ENCODE measurements around the gene APOBEC3G. TPM values are rescaled to one million over a fixed set of nuclear protein-coding genes. Genes with fewer than 3 reads are reported as not detected.
"Not testable (repeated sequence)": the region's sequence is repeated elsewhere in the genome, so short reads cannot be mapped to it uniquely, and the experiment has no call there.

APOBEC3G gene
- total and polyA plus RNA-seq, 2 of the 13 experiments (the other 11 are each of a cell fraction or from before 2014, with no cell fraction given): 3.2 to 4.1 TPM

DNA sequence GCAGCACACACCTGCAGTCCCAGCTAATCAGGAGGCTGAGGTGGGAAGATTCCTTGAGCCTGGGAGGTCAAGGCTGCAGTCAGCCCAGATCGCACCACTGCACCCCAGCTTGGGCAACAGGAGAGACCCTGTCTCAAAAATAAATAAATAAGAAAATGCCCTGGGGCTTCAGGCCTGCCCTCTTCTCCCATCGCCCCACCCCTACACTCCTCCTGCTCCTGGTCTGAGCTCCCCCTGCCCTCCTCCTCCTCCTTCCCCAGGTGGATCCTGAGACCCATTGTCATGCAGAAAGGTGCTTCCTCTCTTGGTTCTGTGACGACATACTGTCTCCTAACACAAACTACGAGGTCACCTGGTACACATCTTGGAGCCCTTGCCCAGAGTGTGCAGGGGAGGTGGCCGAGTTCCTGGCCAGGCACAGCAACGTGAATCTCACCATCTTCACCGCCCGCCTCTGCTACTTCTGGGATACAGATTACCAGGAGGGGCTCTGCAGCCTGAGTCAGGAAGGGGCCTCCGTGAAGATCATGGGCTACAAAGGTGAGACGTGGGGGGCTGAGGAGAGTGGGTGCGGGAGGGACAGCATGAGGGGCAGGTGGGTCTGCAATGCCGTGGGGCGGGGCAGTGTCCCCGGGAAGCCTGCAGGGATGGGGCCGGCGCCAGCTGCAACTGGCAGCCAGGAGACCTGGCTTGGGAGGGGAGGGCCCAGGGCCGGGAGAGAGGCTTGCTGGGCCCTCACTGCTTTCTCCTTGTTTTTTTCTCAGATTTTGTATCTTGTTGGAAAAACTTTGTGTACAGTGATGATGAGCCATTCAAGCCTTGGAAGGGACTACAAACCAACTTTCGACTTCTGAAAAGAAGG lies 45.4 kb upstream of the APOBEC3G start:
- H3K4me3 ChIP-seq (replicated peaks in 1 of 3; ENCODE audit: insufficient read depth in 1 of 3, low read depth in 2 of 3, low read length in 3 of 3); H3K4me1 ChIP-seq (ENCODE audit: insufficient read depth, low read length); ATAC-seq; H3K79me2 ChIP-seq (ENCODE audit: insufficient read depth, low read length); POLR2A ChIA-PET; H3K27ac ChIP-seq (ENCODE audit: extremely low read length, insufficient read depth, low read length); H3K27me3 ChIP-seq (ENCODE audit: control insufficient read depth in 1 of 2, insufficient read depth in 2 of 2, low read length in 2 of 2); BruUV-seq (replicated peaks); H2AFZ ChIP-seq (ENCODE audit: low read length); H3K9ac ChIP-seq (ENCODE audit: insufficient read depth, low read depth, low read length); intact Hi-C loops (cut with micrococcal nuclease; ENCODE audit: unreplicated experiment); H3K4me2 ChIP-seq (ENCODE audit: low read depth, low read length); CTCF ChIA-PET (ENCODE audit: low intra/inter-chr PET ratio, low total read pairs); DNase-seq (ENCODE audit: low spot score); in situ Hi-C loops (cut with HindIII; ENCODE audit: extremely low pct_ligation_motif_present, low pct_unique_long_range_greater_than_20kb); H3K9me3 ChIP-seq (ENCODE audit: low read length); FAIRE-seq; H3K36me3 ChIP-seq (replicated peaks in 1 of 2; ENCODE audit: control insufficient read depth in 1 of 2, insufficient read depth in 2 of 2, low read length in 2 of 2); H4K20me1 ChIP-seq (ENCODE audit: insufficient read depth, low read length); TF ChIP-seq CREB1 (CRISPR knock-in tag; IDR thresholded peaks at IDR 0.05): not testable (repeated sequence)
- 38% methylated on average over 12 of the region's 18 CpGs for WGBS (ENCODE audit: low lambda C conversion rate)
- TF ChIP-seq CREB1 (IDR thresholded peaks at IDR 0.05): 0 out of 2 replicates have a peak, but pooled peaks have one; percentile 6

DNA sequence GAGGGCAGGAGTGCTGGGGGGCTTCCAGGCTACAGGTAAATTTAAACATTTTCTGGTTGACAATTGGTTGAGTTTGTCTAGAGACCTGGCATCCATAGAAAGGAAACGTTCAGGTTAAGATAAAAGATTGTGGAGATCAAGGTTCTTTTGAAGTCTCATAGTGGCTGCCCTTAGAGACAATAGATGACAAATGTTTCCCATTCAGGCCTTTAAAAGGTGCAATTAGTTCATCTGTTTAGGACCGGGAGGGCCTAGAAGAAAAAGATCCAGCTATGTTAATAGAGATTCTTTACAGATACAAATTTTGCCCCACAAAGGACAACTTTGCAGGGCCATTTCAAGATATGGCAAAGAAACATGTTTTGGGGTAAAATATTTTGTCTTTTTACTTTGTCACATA lies 40.0 kb upstream of the APOBEC3G start:
- ATAC-seq; H3K36me3 ChIP-seq (replicated peaks in 1 of 2; ENCODE audit: control insufficient read depth in 1 of 2, insufficient read depth in 2 of 2, low read length in 2 of 2); in situ Hi-C loops (cut with HindIII; ENCODE audit: extremely low pct_ligation_motif_present, low pct_unique_long_range_greater_than_20kb); BruUV-seq (replicated peaks); H3K9ac ChIP-seq (ENCODE audit: insufficient read depth, low read depth, low read length); H3K27ac ChIP-seq (ENCODE audit: extremely low read length, insufficient read depth, low read length); intact Hi-C loops (cut with micrococcal nuclease; ENCODE audit: unreplicated experiment); H3K4me2 ChIP-seq (ENCODE audit: low read depth, low read length); CTCF ChIA-PET (ENCODE audit: low intra/inter-chr PET ratio, low total read pairs); H3K4me3 ChIP-seq (replicated peaks in 1 of 3; ENCODE audit: insufficient read depth in 1 of 3, low read depth in 2 of 3, low read length in 3 of 3); H3K27me3 ChIP-seq (ENCODE audit: control insufficient read depth in 1 of 2, insufficient read depth in 2 of 2, low read length in 2 of 2); POLR2A ChIA-PET; DNase-seq (ENCODE audit: low spot score); H3K79me2 ChIP-seq (ENCODE audit: insufficient read depth, low read length); FAIRE-seq; H3K9me3 ChIP-seq (ENCODE audit: low read length); H2AFZ ChIP-seq (ENCODE audit: low read length); H4K20me1 ChIP-seq (ENCODE audit: insufficient read depth, low read length): not testable (repeated sequence)
- peaks cover 23% of the 10 kb centered on the region for H3K4me1 ChIP-seq (ENCODE audit: insufficient read depth, low read length)
- 0% methylated on average over 2 of the region's 2 CpGs for WGBS (ENCODE audit: low lambda C conversion rate)

Measured in HepG2 (cell line).